Loucy (cell line): ENCODE data around the gene POLA1.

ENCODE experiments used
- H2AFZ ChIP-seq: fragments of 200-600 bp; sonication (generic); 2 replicates; pipeline ENCODE4 v1.6.0; 2016; ENCODE audit warnings: antibody characterized with exemption, mild to moderate bottlenecking, low read length, moderate library complexity
- H3F3A ChIP-seq: fragments of 200-600 bp; 2 replicates; pipeline ENCODE4 v1.6.0; 2016; ENCODE audit warnings: antibody characterized with exemption, low read depth, mild to moderate bottlenecking
- H3K27me3 ChIP-seq: fragments of 200-600 bp; sonication (generic); 2 replicates; pipeline ENCODE4 v1.6.1; 2014; ENCODE audit warnings: low read length, mild to moderate bottlenecking; ENCODE audit not compliant: insufficient read depth, poor library complexity, severe bottlenecking
- H3K36me3 ChIP-seq: fragments of 200-600 bp; sonication (generic); 2 replicates; pipeline ENCODE4 v1.6.1; 2016; ENCODE audit warnings: low read length; ENCODE audit not compliant: insufficient read depth
- H3K4me1 ChIP-seq: fragments of 200-600 bp; sonication (generic); 2 replicates; pipeline ENCODE4 v1.5.1; 2014; ENCODE audit warnings: low read length, mild to moderate bottlenecking; ENCODE audit not compliant: insufficient read depth, poor library complexity, severe bottlenecking
- H3K4me2 ChIP-seq: fragments of 200-600 bp; sonication (generic); 2 replicates; pipeline ENCODE4 v1.6.0; 2014; ENCODE audit warnings: antibody characterized with exemption, low read length, low read depth, mild to moderate bottlenecking; ENCODE audit not compliant: poor library complexity, severe bottlenecking
- H3K4me3 ChIP-seq: fragments of 200-600 bp; sonication (generic); 2 replicates; pipeline ENCODE4 v1.5.1; 2014; ENCODE audit warnings: low read length, mild to moderate bottlenecking, mixed read lengths; ENCODE audit not compliant: poor library complexity, severe bottlenecking
- H3K79me2 ChIP-seq: fragments of 200-600 bp; sonication (generic); 2 replicates; pipeline ENCODE4 v1.6.1; 2014; ENCODE audit warnings: low read length; ENCODE audit not compliant: insufficient read depth
- H3K9ac ChIP-seq: fragments of 200-600 bp; sonication (generic); 2 replicates; pipeline ENCODE4 v1.6.0; 2014; ENCODE audit warnings: mild to moderate bottlenecking, low read depth, low read length, moderate library complexity; ENCODE audit not compliant: poor library complexity, severe bottlenecking
- H3K9me2 ChIP-seq: fragments of 200-600 bp; sonication (generic); replicated peaks from 2 replicates; pipeline ENCODE4 v1.6.1; 2016; ENCODE audit warnings: low read depth, low read length, mixed read lengths
- H3K9me3 ChIP-seq: fragments of 200-600 bp; sonication (generic); 2 replicates; pipeline ENCODE4 v1.6.1; 2014; ENCODE audit warnings: mild to moderate bottlenecking, antibody characterized with exemption, low read length, low read depth; ENCODE audit not compliant: insufficient read depth
- H4K20me1 ChIP-seq: fragments of 200-600 bp; sonication (generic); 2 replicates; pipeline ENCODE4 v1.6.0; 2014; ENCODE audit warnings: antibody characterized with exemption, low read length, mild to moderate bottlenecking; ENCODE audit not compliant: insufficient read depth, poor library complexity, severe bottlenecking
- CTCF ChIP-seq: fragments of 200-600 bp; sonication (generic); conservative IDR thresholded peaks from 2 replicates; pipeline ENCODE4 v1.5.1; 2014; ENCODE audit warnings: mild to moderate bottlenecking, antibody characterized with exemption, low read length
- EZH2phosphoT487 ChIP-seq: fragments of 200-600 bp; IDR thresholded peaks from 2 replicates; pipeline ENCODE4 v1.6.1; 2018; ENCODE audit warnings: antibody characterized with exemption, mild to moderate bottlenecking, moderate library complexity, borderline replicate concordance

The POLA1 gene

GRCh38 chrX:24761306-24761705, 67.6 kb downstream of the POLA1 start:
- no peaks in the 10 kb centered on the region for H3F3A ChIP-seq
- H3K36me3 ChIP-seq: peaks cover 30% of the 10 kb centered on the region; the same call in 1 of the 2 replicates
- no peak overlapping the region for H3K9ac ChIP-seq
- H4K20me1 ChIP-seq: peaks cover 4% of the 10 kb centered on the region
- H3K4me1 ChIP-seq: peaks cover 6% of the 10 kb centered on the region
- no peak overlapping the region for H2AFZ ChIP-seq
- no peak for TF ChIP-seq EZH2phosphoT487
- no peak for TF ChIP-seq CTCF
- H3K79me2 ChIP-seq: no peaks in the 10 kb centered on the region
- no peaks in the 10 kb centered on the region for H3K9me2 ChIP-seq
- no peak overlapping the region for H3K4me3 ChIP-seq
- no peaks in the 10 kb centered on the region for H3K9me3 ChIP-seq
- no peaks in the 10 kb centered on the region for H3K27me3 ChIP-seq
- no peak overlapping the region for H3K4me2 ChIP-seq

GRCh38 chrX:24763989-24764388, 70.3 kb downstream of the POLA1 start:
- Histone ChIP-seq H4K20me1 (peaks cover 4% of the 10 kb centered on the region), H3K79me2 (no peaks in the 10 kb centered on the region), H2AFZ (no peak overlapping the region), H3K4me1 (peaks cover 6% of the 10 kb centered on the region), H3K4me3 (no peak overlapping the region), H3K27me3 (no peaks in the 10 kb centered on the region), H3K9me3 (no peaks in the 10 kb centered on the region), H3K9me2 (no peaks in the 10 kb centered on the region), H3K36me3 (peaks cover 40% of the 10 kb centered on the region; the same call in 1 of the 2 replicates), H3K4me2 (no peak overlapping the region), H3K9ac (no peak overlapping the region), H3F3A (no peaks in the 10 kb centered on the region)
- TF ChIP-seq CTCF (no peak), EZH2phosphoT487 (no peak)

GRCh38 chrX:24767557-24767956, 73.8 kb downstream of the POLA1 start:
- Histone ChIP-seq H3K4me1 (no peaks in the 10 kb centered on the region), H3F3A (no peaks in the 10 kb centered on the region), H3K4me3 (no peak overlapping the region), H3K4me2 (no peak overlapping the region), H3K27me3 (no peaks in the 10 kb centered on the region), H3K9me2 (no peaks in the 10 kb centered on the region), H4K20me1 (no peaks in the 10 kb centered on the region), H2AFZ (no peak overlapping the region), H3K79me2 (no peaks in the 10 kb centered on the region), H3K36me3 (peaks cover 43% of the 10 kb centered on the region; the same call in 1 of the 2 replicates), H3K9ac (no peak overlapping the region), H3K9me3 (no peaks in the 10 kb centered on the region)
- TF ChIP-seq CTCF: no peak
- no peak for TF ChIP-seq EZH2phosphoT487
